ENCODE results near the gene WTAP.
"Not testable (repeated sequence)": the region's sequence is repeated elsewhere in the genome, so short reads cannot be mapped to it uniquely, and the experiment has no call there.

WTAP gene

DNA sequence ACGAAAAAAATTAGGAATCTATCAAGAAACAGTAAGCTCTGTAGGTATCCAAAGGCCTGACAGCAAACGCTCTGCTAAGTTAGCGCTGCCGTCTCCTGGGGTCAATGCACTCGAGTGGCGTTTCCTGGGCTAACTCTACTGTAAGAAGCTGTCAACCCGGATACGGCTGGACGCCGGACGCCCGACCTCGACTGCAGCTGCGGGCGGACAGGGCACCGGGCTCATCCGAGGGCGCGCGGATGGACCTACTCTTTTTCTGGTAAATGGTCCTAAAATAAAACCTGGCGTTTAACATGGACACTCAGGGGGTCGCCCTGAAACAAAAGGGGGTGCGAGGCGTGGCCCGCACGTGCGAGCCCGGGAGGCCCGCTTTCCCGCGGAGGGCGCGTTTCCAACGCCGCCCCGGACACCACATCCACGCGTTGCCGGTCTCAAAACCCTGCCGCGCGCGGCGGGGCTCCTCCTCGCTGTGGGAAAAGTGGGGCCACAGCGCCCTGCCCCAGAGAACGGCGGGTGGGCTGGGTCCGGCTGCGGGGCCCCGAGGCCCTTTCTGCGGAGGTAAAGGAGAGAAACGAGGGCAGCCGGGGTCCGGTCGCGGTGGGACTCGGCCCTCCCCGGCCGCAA, 61.6 kb downstream of the WTAP start:
- peak; percentile 38 for DNase-seq (ENCODE audit: low read depth)
- peak overlapping the region; percentile 80 for H3K4me3 ChIP-seq (ENCODE audit: low read length)
- TF ChIP-seq, protein P1, sequence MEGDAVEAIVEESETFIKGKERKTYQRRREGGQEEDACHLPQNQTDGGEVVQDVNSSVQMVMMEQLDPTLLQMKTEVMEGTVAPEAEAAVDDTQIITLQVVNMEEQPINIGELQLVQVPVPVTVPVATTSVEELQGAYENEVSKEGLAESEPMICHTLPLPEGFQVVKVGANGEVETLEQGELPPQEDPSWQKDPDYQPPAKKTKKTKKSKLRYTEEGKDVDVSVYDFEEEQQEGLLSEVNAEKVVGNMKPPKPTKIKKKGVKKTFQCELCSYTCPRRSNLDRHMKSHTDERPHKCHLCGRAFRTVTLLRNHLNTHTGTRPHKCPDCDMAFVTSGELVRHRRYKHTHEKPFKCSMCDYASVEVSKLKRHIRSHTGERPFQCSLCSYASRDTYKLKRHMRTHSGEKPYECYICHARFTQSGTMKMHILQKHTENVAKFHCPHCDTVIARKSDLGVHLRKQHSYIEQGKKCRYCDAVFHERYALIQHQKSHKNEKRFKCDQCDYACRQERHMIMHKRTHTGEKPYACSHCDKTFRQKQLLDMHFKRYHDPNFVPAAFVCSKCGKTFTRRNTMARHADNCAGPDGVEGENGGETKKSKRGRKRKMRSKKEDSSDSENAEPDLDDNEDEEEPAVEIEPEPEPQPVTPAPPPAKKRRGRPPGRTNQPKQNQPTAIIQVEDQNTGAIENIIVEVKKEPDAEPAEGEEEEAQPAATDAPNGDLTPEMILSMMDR (IDR thresholded peaks at IDR 0.05; ENCODE audit: insufficient read depth, low read depth, low read length, missing control alignments) = no peak

DNA sequence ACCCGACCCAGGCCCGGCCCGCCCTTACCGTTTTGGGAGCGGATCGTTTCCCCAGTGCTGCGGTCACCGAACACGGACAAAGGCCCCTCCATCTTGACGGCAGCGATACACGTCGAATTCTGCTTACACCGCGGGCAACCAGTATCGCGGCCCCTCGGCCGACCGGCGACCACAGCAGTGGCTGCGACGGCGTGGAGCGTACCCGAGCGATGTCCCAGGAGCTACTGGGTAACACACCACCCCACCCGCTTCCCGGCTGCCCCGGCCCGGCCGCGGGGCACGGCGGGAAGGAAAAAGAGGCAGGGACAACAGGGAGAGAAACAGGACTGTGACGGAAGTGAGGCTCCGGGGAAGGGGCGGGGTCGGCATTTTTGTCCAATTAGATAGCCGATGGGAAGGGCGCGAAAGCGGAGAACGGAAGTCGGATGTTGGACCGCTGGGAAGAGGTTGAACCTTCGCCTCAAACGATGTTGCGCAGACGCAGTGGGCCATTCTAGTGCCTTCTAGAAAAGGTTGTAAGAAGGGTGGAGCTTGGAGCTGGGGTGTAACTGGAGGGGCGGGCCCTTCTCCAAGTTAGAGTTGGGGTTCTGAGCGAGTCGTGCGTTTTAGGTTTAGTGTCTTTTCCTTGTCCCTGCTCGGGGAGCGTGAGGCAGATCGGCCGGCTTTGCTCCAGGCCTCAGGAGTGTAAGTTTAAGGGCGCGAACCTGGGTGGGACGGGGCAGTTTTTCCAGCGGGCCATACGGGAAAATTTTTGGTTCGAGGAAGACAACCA, 62.3 kb downstream of the WTAP start, which contains the start of gene TCP1:
TCP1 (minus strand) TSS at position 226 of the 772 bp plus-strand sequence; CDS start at position 92, 134 bp downstream.
- peak within 1 kb of the TSS; percentile 80 for H3K4me3 ChIP-seq (ENCODE audit: low read length)
- TF ChIP-seq, protein P1 (IDR thresholded peaks at IDR 0.05; ENCODE audit: insufficient read depth, low read depth, low read length, missing control alignments) = no peak
- peak; percentile 100 for DNase-seq (ENCODE audit: low read depth)

GRCh38 chr6:159790149-159790955, 63.0 kb downstream of the WTAP start, which contains the start of gene MRPL18:
Gene MRPL18, plus strand, starts transcription at chr6:159790467. Its CDS starts 121 bp downstream, at chr6:159790588.
- TF ChIP-seq, protein P1 (IDR thresholded peaks at IDR 0.05; ENCODE audit: insufficient read depth, low read depth, low read length, missing control alignments) = peak; percentile 5
- H3K4me3 ChIP-seq (ENCODE audit: low read length) = peak within 1 kb of the TSS; percentile 80
- peak; percentile 98 for DNase-seq (ENCODE audit: low read depth)

- peak; percentile 20 for DNase-seq (ENCODE audit: low read depth)
- peak overlapping the region; percentile 80 for H3K4me3 ChIP-seq (ENCODE audit: low read length)
- TF ChIP-seq, protein P1 (IDR thresholded peaks at IDR 0.05; ENCODE audit: insufficient read depth, low read depth, low read length, missing control alignments) = no peak
These were observed 63.8 kb downstream of the WTAP start for GRCh38 chr6:159790956-159791598.

DNA sequence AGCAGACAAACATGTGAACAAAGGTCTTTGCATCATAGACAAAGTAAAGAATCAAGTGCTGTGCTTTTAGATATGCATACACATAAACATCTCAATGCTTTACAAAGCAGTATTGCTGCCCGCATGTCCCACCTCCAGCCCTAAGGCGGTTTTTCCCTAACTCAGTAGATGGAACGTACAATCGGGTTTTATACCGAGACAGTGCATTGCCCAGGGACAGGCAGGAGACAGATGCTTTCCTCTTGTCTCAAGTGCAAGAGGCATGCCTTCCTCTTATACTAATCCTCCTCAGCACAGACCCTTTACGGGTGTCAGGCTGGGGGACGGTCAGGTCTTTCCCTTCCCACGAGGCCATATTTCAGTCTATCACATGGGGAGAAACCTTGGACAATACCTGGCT, 67.7 kb downstream of the WTAP start:
- DNase-seq (ENCODE audit: low read depth); H3K4me3 ChIP-seq (ENCODE audit: low read length): not testable (repeated sequence)

DNA sequence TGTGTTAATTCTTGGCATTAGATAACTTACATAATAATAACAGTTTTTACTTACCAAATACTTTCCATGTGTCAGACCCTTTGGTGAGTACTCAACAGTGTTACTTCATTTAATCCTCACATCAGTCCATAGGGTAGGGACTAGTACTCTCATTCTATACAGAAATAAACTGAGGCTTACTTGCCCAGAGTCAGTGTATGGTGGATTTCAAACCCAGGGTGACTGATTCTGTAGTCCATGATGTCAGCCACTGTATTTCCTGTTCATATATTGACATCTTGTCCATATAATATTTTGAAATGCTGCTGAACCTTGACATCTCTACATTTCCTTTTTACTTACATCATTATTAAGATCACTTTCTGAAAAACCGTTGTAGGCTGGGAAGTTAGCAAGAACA, 70.2 kb downstream of the WTAP start:
- no peak overlapping the region for H3K4me3 ChIP-seq (ENCODE audit: low read length)
- DNase-seq (ENCODE audit: low read depth) = no peak
- TF ChIP-seq, protein P1 (IDR thresholded peaks at IDR 0.05; ENCODE audit: insufficient read depth, low read depth, low read length, missing control alignments) = no peak

Data from epithelial cell of esophagus (primary cell).